ENCODE data around the gene CAPN15.
"Not testable (repeated sequence)": the region's sequence is repeated elsewhere in the genome, so short reads cannot be mapped to it uniquely, and the experiment has no call there.

The CAPN15 gene

DNA sequence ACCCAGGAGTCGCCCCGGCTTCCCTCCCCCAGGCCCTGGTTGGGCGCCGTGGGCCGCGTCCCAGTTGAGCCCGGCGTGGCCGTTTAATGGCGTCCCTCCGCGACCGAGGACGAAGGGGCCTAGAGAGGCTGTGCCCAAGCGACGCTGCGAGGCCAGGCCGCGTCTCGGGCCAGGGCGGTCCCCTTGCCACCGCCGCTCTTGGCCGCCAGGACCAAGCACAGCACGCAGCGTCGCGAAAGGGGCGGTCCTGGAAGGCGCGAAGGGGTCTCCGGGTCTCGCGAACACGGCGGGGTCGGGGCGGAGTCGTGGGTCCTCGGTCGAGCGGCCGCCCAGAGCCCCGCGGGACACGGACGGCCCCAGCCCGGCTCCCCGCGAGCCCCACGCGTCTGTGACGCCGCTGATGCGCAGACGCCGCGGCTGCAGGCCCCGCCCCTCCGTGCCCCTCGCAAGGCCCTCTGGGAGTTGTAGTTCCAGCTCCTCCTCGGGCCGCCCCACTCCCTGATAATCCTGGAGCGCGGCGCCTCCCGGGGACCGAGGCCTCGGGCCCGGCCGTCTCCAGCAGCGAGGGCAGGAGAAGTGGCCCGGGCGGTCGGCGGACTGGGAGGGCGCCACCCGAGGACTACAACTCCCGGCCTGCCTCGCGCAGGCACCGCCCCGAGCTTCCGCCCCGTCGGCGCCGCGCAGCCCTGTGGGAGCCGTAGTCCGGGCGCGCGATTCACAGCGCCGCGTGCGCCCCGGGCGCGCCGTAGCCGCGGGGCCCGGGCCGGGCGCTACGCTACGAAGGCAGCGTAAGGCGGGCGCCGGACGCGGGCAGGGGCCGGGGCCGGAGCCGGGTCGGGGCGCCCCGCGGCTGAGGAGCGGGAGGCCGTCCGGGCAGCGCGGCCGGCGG is at the start of gene CAPN15:
CAPN15 (plus strand) TSS at position 698 of the 889 bp plus-strand sequence. CDS start 19,127 bp downstream, outside the sequence.
- H3K27me3 ChIP-seq (ENCODE audit: control insufficient read depth, insufficient read depth, low read length): no peaks in the 10 kb centered on the region
- peak within 1 kb of the TSS; percentile 80 for H3K4me3 ChIP-seq (ENCODE audit: low read depth, low read length)
- peaks cover 12% of the 10 kb centered on the region for H3K4me1 ChIP-seq (ENCODE audit: control insufficient read depth, insufficient read depth, low read length)
- H3K36me3 ChIP-seq (ENCODE audit: control insufficient read depth, insufficient read depth, low read length): no peaks in the 10 kb centered on the region
- peak within 1 kb of the TSS; percentile 94 for H3K9ac ChIP-seq (ENCODE audit: low read depth, low read length)
- no peaks in the 10 kb centered on the region for H3K9me3 ChIP-seq (ENCODE audit: control insufficient read depth, insufficient read depth, low read length)

DNA sequence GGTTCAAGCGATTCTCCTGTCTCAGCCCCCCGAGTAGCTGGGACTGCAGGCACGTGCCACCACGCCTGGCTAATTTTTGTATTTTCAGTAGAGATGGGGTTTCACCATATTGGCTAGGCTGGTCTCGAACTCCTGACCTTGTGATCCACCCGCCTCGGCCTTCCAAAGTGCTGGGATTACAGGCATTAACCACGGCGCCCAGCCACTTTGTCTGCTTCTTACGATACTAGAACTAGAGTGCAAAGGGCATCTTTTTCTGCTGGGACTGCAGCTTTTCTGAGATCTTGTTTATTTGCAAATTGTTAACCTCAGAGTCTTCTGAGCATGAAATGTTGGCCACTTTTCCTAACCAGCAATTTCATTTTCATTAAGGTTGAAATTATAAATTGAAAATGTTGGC is 49.2 kb upstream of the CAPN15 start:
- H3K27me3 ChIP-seq (ENCODE audit: control insufficient read depth, insufficient read depth, low read length); H3K4me1 ChIP-seq (ENCODE audit: control insufficient read depth, insufficient read depth, low read length); H3K36me3 ChIP-seq (ENCODE audit: control insufficient read depth, insufficient read depth, low read length); H3K4me3 ChIP-seq (ENCODE audit: low read depth, low read length); H3K9me3 ChIP-seq (ENCODE audit: control insufficient read depth, insufficient read depth, low read length); H3K9ac ChIP-seq (ENCODE audit: low read depth, low read length): not testable (repeated sequence)

DNA sequence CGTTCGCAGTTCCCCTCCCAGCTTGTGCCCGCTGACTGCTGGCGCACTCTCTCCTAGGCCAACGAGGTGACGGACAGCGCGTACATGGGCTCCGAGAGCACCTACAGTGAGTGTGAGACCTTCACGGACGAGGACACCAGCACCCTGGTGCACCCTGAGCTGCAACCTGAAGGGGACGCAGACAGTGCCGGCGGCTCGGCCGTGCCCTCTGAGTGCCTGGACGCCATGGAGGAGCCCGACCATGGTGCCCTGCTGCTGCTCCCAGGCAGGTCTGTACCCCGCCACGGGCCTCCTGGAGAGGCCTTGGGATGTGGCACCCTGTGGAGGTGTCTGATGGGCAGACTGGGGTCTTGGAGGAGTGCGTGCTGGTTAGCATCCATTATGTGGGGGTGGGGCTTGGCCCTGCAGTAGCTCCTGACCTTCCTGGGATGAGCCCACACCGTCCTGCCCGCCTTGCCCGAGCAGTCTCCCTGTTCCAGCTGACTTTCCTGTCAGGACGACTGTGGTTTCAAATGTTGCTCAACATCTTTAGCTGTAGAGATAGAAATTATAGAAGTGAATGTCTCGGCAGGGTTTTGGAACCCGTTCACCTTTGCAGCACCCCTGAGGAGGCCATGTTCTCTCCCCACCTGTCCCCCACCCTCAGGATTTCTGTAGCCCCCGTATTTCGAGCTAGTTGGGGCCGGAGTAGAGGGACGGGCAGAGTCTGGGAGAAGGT is 44.9 kb upstream of the CAPN15 start:
- Histone ChIP-seq H3K4me1 (ENCODE audit: control insufficient read depth, insufficient read depth, low read length) (peaks cover 7% of the 10 kb centered on the region), H3K9ac (ENCODE audit: low read depth, low read length) (peak overlapping the region; percentile 26), H3K4me3 (ENCODE audit: low read depth, low read length) (no peak overlapping the region), H3K27me3 (ENCODE audit: control insufficient read depth, insufficient read depth, low read length) (no peaks in the 10 kb centered on the region), H3K9me3 (ENCODE audit: control insufficient read depth, insufficient read depth, low read length) (no peaks in the 10 kb centered on the region), H3K36me3 (ENCODE audit: control insufficient read depth, insufficient read depth, low read length) (peaks cover 4% of the 10 kb centered on the region)

DNA sequence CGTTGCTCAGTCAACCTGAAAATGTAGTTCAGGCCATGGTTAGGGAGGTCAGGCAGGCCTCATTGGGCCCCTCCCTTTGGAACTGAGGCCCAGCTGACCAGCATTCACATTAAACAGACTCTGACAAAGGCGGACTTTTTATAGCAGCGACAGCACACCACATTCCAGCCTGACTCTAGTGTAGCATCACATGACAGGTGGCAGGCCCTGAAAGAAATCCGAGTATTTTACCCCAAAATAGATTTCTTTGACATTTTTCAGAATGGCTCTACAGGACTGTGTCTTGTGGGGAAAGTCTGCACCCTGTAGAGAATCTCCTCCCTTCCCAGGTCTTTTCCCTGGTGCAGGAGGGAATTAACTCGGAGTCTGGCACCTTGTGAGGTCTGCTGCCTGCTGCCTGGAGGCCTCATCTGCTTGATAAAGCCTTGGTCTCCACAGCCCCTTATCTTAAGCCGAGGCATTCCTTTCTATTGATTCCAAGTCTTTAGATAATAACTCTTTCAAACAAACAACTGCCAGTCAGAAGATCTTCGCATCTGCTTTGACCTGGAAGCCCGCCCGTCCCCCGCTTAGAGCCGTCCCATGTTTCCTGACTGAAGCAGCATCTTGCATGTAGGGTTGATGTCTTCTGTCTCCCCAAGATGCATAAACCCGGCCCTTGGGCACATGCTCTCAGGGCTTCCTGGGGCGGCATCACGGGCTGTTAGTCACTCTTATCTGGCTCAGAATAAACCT is 44.0 kb upstream of the CAPN15 start:
- Histone ChIP-seq H3K9me3 (ENCODE audit: control insufficient read depth, insufficient read depth, low read length) (no peaks in the 10 kb centered on the region), H3K4me3 (ENCODE audit: low read depth, low read length) (no peak overlapping the region), H3K27me3 (ENCODE audit: control insufficient read depth, insufficient read depth, low read length) (no peaks in the 10 kb centered on the region), H3K36me3 (ENCODE audit: control insufficient read depth, insufficient read depth, low read length) (peaks cover 4% of the 10 kb centered on the region), H3K4me1 (ENCODE audit: control insufficient read depth, insufficient read depth, low read length) (peaks cover 7% of the 10 kb centered on the region), H3K9ac (ENCODE audit: low read depth, low read length) (peak overlapping the region; percentile 26)

DNA sequence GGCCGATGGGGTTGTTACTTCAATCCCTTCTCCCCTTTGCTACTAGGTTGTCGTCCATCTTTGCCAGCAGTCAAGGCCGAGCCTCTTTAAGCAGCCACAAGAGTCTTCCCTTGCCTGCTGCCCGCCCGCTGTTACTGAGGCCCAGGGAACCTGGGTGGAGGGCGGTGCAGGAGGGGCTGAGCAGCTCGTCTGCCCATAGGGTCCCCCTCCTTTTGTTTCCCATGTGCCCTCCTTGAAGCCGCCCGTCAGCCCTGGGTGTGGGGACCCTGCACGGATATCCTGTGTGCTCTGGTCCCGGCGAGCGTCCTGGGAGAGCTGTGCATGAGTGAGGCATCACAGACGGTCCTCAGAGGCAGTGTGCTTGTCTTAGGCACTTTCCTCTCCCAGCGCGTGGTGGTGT is 37.9 kb upstream of the CAPN15 start:
- Histone ChIP-seq H3K36me3 (ENCODE audit: control insufficient read depth, insufficient read depth, low read length) (peaks cover 7% of the 10 kb centered on the region), H3K4me3 (ENCODE audit: low read depth, low read length) (no peak overlapping the region), H3K9ac (ENCODE audit: low read depth, low read length) (no peak overlapping the region), H3K27me3 (ENCODE audit: control insufficient read depth, insufficient read depth, low read length) (no peaks in the 10 kb centered on the region), H3K4me1 (ENCODE audit: control insufficient read depth, insufficient read depth, low read length) (peaks cover 3% of the 10 kb centered on the region), H3K9me3 (ENCODE audit: control insufficient read depth, insufficient read depth, low read length) (no peaks in the 10 kb centered on the region)

DNA sequence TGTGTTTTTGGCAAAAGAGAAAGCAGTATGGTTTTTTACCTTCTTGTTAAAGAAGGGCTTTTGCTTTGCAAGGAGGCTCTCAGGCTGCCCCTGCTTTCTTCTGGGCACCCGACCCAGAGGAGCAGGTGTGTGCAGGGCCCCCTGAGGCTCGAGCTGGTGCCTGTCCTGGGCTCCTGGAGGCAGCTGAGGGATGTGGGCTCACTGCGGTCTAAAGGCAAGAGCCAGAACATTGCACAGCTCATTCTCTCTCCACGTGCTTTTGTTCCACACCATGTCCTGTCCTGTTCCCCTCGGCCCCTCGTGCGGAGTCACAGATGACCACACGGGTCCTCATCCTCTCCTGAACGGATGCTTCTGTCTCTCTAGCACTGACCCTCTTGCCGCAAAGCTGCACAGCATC is 36.7 kb upstream of the CAPN15 start:
- Histone ChIP-seq H3K9ac (ENCODE audit: low read depth, low read length) (no peak overlapping the region), H3K4me3 (ENCODE audit: low read depth, low read length) (no peak overlapping the region), H3K36me3 (ENCODE audit: control insufficient read depth, insufficient read depth, low read length) (peaks cover 7% of the 10 kb centered on the region), H3K4me1 (ENCODE audit: control insufficient read depth, insufficient read depth, low read length) (peaks cover 3% of the 10 kb centered on the region), H3K27me3 (ENCODE audit: control insufficient read depth, insufficient read depth, low read length) (no peaks in the 10 kb centered on the region), H3K9me3 (ENCODE audit: control insufficient read depth, insufficient read depth, low read length) (no peaks in the 10 kb centered on the region)

DNA sequence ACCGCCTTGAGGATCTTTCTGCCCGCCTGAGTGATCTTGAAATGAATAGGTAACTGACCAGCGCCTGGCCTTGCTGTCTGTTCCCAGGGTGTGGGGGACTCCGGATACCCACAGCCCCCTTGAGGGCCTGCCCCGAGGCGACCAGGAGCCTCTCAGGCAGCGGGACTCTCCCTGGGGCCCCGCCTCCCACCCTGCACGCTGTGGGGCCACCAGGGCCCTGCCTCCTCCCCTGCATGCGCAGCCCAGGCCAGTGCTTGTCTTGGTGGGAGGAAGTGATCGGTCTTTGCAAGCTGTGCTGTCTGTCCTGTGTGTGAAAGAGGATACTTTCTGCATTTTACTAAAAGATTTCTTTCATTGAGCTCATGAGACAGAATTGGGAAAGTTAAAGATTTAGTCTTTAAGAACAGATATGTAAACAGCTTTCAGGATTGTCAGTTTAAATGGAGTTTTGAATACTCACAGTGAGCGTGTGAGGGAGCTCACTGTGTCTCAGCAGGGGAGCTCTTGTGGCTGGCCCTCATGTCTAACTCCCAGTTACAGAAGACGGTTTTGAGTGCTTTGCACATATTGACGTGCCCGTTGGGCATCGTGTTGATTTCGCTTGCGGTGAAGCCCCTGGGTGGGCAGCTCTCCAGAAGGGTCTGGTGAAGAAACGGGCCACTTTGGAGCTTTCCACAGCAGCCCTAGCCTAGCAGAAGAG is 36.1 kb upstream of the CAPN15 start:
- Histone ChIP-seq H3K27me3 (ENCODE audit: control insufficient read depth, insufficient read depth, low read length) (no peaks in the 10 kb centered on the region), H3K9me3 (ENCODE audit: control insufficient read depth, insufficient read depth, low read length) (no peaks in the 10 kb centered on the region), H3K9ac (ENCODE audit: low read depth, low read length) (no peak overlapping the region), H3K4me3 (ENCODE audit: low read depth, low read length) (no peak overlapping the region), H3K4me1 (ENCODE audit: control insufficient read depth, insufficient read depth, low read length) (peaks cover 3% of the 10 kb centered on the region), H3K36me3 (ENCODE audit: control insufficient read depth, insufficient read depth, low read length) (peaks cover 7% of the 10 kb centered on the region)

DNA sequence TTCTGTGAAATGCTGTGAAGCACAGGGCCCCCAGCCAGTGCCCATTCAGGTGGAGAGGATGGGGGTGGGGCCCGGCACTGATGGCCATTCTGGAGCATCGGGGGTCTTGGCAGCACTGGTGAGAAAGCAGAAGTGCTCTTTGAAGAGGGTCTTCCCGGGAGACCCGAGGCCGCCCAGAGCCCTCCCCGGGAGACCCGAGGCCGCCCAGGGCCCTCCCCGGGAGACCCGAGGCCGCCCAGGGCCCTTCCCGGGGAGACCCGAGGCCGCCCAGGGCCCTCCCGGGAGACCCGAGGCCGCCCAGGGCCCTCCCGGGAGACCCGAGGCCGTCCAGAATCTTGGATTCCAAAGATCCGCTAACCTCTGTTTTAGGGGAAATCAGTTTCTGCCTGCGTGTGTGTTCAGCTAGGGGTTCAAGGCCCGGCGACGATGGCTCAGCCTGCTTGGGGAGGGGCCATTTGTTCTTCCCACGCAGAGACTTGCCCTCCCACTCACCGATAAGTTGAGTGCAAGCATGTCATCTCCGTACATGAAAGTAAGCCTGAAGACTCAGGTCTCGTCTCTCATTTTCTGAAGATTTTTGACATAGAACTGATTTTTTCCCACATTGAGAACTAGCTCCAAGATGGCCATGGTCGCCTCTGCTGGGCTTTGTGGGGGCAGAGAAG is 35.2 kb upstream of the CAPN15 start:
- no peak overlapping the region for H3K4me3 ChIP-seq (ENCODE audit: low read depth, low read length)
- no peak overlapping the region for H3K9ac ChIP-seq (ENCODE audit: low read depth, low read length)
- H3K36me3 ChIP-seq (ENCODE audit: control insufficient read depth, insufficient read depth, low read length): peaks cover 7% of the 10 kb centered on the region
- H3K4me1 ChIP-seq (ENCODE audit: control insufficient read depth, insufficient read depth, low read length): peaks cover 3% of the 10 kb centered on the region
- H3K27me3 ChIP-seq (ENCODE audit: control insufficient read depth, insufficient read depth, low read length): no peaks in the 10 kb centered on the region
- H3K9me3 ChIP-seq (ENCODE audit: control insufficient read depth, insufficient read depth, low read length): no peaks in the 10 kb centered on the region

DNA sequence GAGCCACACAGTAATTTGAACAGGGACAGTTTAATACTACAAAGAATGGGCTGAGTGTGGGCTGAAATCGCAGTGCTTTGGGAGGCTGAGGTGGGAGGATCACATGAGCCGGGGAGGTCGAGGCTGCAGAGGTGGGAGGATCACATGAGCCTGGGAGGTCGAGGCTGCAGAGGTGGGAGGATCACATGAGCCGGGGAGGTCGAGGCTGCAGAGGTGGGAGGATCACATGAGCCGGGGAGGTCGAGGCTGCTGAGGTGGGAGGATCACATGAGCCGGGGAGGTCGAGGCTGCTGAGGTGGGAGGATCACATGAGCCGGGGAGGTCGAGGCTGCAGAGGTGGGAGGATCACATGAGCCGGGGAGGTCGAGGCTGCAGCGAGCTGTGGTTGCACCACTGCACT is 32.8 kb upstream of the CAPN15 start:
- not testable (repeated sequence) for H3K9me3 ChIP-seq (ENCODE audit: control insufficient read depth, insufficient read depth, low read length); H3K9ac ChIP-seq (ENCODE audit: low read depth, low read length); H3K27me3 ChIP-seq (ENCODE audit: control insufficient read depth, insufficient read depth, low read length); H3K36me3 ChIP-seq (ENCODE audit: control insufficient read depth, insufficient read depth, low read length); H3K4me3 ChIP-seq (ENCODE audit: low read depth, low read length); H3K4me1 ChIP-seq (ENCODE audit: control insufficient read depth, insufficient read depth, low read length)

DNA sequence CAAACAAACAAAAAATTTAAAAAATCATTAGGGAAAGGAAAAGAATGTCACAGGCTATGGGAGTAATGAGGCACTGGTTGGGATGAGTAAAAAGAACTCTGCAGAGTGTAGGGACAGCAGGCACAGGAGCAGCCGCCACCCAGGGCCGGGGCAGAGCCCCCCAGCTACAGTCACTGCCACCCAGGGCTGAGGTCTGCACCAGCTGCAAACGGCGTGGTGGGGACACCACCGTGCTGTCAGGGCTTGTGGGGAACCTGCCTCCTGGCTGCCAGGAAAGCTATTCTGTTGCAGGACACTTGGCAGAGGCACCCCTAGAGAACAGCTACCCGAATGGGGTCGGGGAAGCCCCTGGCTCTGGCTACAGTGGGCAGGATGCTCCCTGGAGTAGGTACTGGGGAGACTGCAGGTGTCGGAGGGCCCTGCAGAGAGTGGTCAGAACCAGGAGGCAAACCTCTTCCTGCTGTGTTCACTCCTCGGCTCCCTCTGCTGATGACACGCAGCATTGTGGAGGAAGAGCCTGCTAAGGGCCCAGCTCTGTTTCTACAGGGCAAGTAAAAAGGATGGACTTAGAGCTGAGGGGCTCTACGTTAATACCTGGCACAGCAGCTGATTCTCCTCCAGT is 32.3 kb upstream of the CAPN15 start:
- Histone ChIP-seq H3K9ac (ENCODE audit: low read depth, low read length) (no peak overlapping the region), H3K4me3 (ENCODE audit: low read depth, low read length) (no peak overlapping the region), H3K27me3 (ENCODE audit: control insufficient read depth, insufficient read depth, low read length) (no peaks in the 10 kb centered on the region), H3K36me3 (ENCODE audit: control insufficient read depth, insufficient read depth, low read length) (no peaks in the 10 kb centered on the region), H3K9me3 (ENCODE audit: control insufficient read depth, insufficient read depth, low read length) (no peaks in the 10 kb centered on the region), H3K4me1 (ENCODE audit: control insufficient read depth, insufficient read depth, low read length) (peaks cover 3% of the 10 kb centered on the region)
